HG02885 (cell line): ENCODE data around the gene GALNT15.

Experiments
- ATAC-seq: cut with Tn5 transposase; IDR thresholded peaks from one replicate; pipeline ENCODE4 v1.9.1; 2021; ENCODE audit warnings: mild to moderate bottlenecking; ENCODE audit not compliant: unreplicated experiment, poor library complexity

Gene GALNT15

GRCh38 chr3:16270855-16271254, 96.4 kb downstream of the GALNT15 start:
- no peak for ATAC-seq

GRCh38 chr3:16272588-16272987, 98.1 kb downstream of the GALNT15 start:
- no peak for ATAC-seq

- ATAC-seq = no peak
These were observed 99.4 kb downstream of the GALNT15 start for GRCh38 chr3:16273867-16274266.

- ATAC-seq = no peak
These were observed 103.0 kb downstream of the GALNT15 start for GRCh38 chr3:16277471-16277870.

- ATAC-seq = no peak
These were observed 104.7 kb downstream of the GALNT15 start for GRCh38 chr3:16279010-16279801.

- ATAC-seq = no peak
These were observed 106.2 kb downstream of the GALNT15 start for GRCh38 chr3:16280671-16281070.
